Neural cell (in vitro differentiated cells): ENCODE data around the gene PKNOX2. TPM values are rescaled to one million over a fixed set of nuclear protein-coding genes. Genes with fewer than 3 reads are reported as not detected.

Experiments used
- H2AFZ ChIP-seq: fragments of 200-600, 300-800 bp; sonication (generic), shearing (Covaris generic); 2 replicates; pipeline ENCODE4 v1.6.0; 2014; ENCODE audit warnings: low read depth, mild to moderate bottlenecking, antibody characterized with exemption, low read length, moderate library complexity
- H3F3A ChIP-seq: fragments of 200-600 bp; shearing (Covaris generic); 2 replicates; pipeline ENCODE4 v1.6.1; 2016; ENCODE audit warnings: mild to moderate bottlenecking, moderate library complexity, mixed read lengths, antibody characterized with exemption, low read length; ENCODE audit not compliant: insufficient read depth, poor library complexity, severe bottlenecking
- H3K27ac ChIP-seq: fragments of 200-600, 300-800 bp; sonication (generic), shearing (Covaris generic); 2 replicates; pipeline ENCODE4 v1.5.1; 2014; ENCODE audit warnings: mild to moderate bottlenecking, low read length, moderate library complexity
- H3K27me3 ChIP-seq: fragments of 300-800, 200-600 bp; sonication (generic), shearing (Covaris generic); 2 replicates; pipeline ENCODE4 v1.6.0; 2014; ENCODE audit warnings: mild to moderate bottlenecking, low read depth, low read length, moderate library complexity; ENCODE audit not compliant: insufficient read depth
- H3K36me3 ChIP-seq: fragments of 300-800, 200-600 bp; sonication (generic), shearing (Covaris generic); 2 replicates; pipeline ENCODE4 v1.5.1; 2014; ENCODE audit warnings: mild to moderate bottlenecking, antibody characterized with exemption, low read length, moderate library complexity; ENCODE audit not compliant: insufficient read depth
- H3K4me2 ChIP-seq: fragments of 300-800, 200-600 bp; sonication (generic), shearing (Covaris generic); 2 replicates; pipeline ENCODE4 v1.6.0; 2014; ENCODE audit warnings: mild to moderate bottlenecking, low read length
- H3K4me3 ChIP-seq: fragments of 300-800, 200-600 bp; sonication (generic), shearing (Covaris generic); 2 replicates; pipeline ENCODE4 v1.5.1; 2014; ENCODE audit warnings: mild to moderate bottlenecking, low read length, moderate library complexity
- H3K79me2 ChIP-seq: fragments of 200-600 bp; shearing (Covaris generic); replicated peaks from 2 replicates; pipeline ENCODE4 v1.6.0; 2014; ENCODE audit warnings: mild to moderate bottlenecking, low read length, moderate library complexity; ENCODE audit not compliant: insufficient read depth
- H3K9ac ChIP-seq: fragments of 300-800, 200-600 bp; sonication (generic), shearing (Covaris generic); 2 replicates; pipeline ENCODE4 v1.6.1; 2016; ENCODE audit warnings: mild to moderate bottlenecking, low read length, mixed read lengths
- H3K9me2 ChIP-seq: fragments of 200-600 bp; shearing (Covaris generic); 2 replicates; pipeline ENCODE4 v1.6.1; 2016; ENCODE audit warnings: mild to moderate bottlenecking, low read length, mixed read lengths; ENCODE audit not compliant: insufficient read depth
- H3K9me3 ChIP-seq: fragments of 200-600, 300-800 bp; sonication (generic), shearing (Covaris generic); 2 replicates; pipeline ENCODE4 v1.6.1; 2016; ENCODE audit warnings: mild to moderate bottlenecking, mixed run types, low read length, moderate library complexity, mixed read lengths
- H4K20me1 ChIP-seq: fragments of 200-600 bp; shearing (Covaris generic); 2 replicates; pipeline ENCODE4 v1.6.1; 2016; ENCODE audit warnings: mild to moderate bottlenecking, mixed run types; ENCODE audit not compliant: insufficient read depth
- CTCF ChIP-seq: fragments of 450-650 bp; IDR thresholded peaks from 2 replicates; pipeline ENCODE4 v1.5.1; 2014; ENCODE audit warnings: antibody characterized with exemption, mild to moderate bottlenecking, moderate library complexity; ENCODE audit not compliant: poor library complexity, severe bottlenecking
- EP300 ChIP-seq: fragments of 450-650 bp; conservative IDR thresholded peaks from 2 replicates; pipeline ENCODE4 v1.6.1; 2014; ENCODE audit warnings: antibody characterized with exemption, mild to moderate bottlenecking, moderate library complexity; ENCODE audit not compliant: poor library complexity, severe bottlenecking
- EZH2 ChIP-seq: fragments of 200-600, 300-800 bp; shearing (Covaris generic), sonication (generic); IDR thresholded peaks from 2 replicates; pipeline ENCODE4 v1.6.1; 2014; ENCODE audit warnings: antibody characterized with exemption, low read length, borderline replicate concordance, mild to moderate bottlenecking; ENCODE audit not compliant: insufficient read depth, poor library complexity, severe bottlenecking
- MXI1 ChIP-seq: fragments of 450-650 bp; conservative IDR thresholded peaks from 2 replicates; pipeline ENCODE4 v1.6.1; 2014; ENCODE audit warnings: antibody characterized with exemption, mild to moderate bottlenecking; ENCODE audit not compliant: poor library complexity, severe bottlenecking
- POLR2AphosphoS5 ChIP-seq: IDR thresholded peaks from 2 replicates; pipeline ENCODE4 v1.6.1; 2012
- RAD21 ChIP-seq: fragments of 450-650 bp; conservative IDR thresholded peaks from 2 replicates; pipeline ENCODE4 v1.6.1; 2014; ENCODE audit warnings: antibody characterized with exemption, mild to moderate bottlenecking, moderate library complexity
- SMC3 ChIP-seq: fragments of 450-650 bp; conservative IDR thresholded peaks from 2 replicates; pipeline ENCODE4 v1.6.1; 2014; ENCODE audit warnings: antibody characterized with exemption, mild to moderate bottlenecking, moderate library complexity; ENCODE audit not compliant: poor library complexity
- TAF1 ChIP-seq: IDR thresholded peaks from 2 replicates; pipeline ENCODE4 v1.6.1; 2012; ENCODE audit warnings: low read depth
- polyA plus RNA-seq: library from polyadenylated mRNA; depleted of rRNA; stranded (reverse); fragments of >200 nt; gene quantifications from 2 replicates; pipeline ENCODE4 v1.2.3, GENCODE V29; 2014
- TF ChIP-seq, protein P1 (sequence below): IDR thresholded peaks from 2 replicates; pipeline ENCODE4 v1.6.1; 2012; ENCODE audit warnings: borderline replicate concordance

PKNOX2 gene
- polyA plus RNA-seq, 1 donor from 2014 or later: 0.99 TPM

- H3K27me3 ChIP-seq: no peaks in the 10 kb centered on the region
- peak overlapping the region; percentile 45 for H3K9ac ChIP-seq
- peak overlapping the region; percentile 44 for H3K27ac ChIP-seq
- H3F3A ChIP-seq: no peaks in the 10 kb centered on the region
- H4K20me1 ChIP-seq: no peaks in the 10 kb centered on the region
- peak overlapping the region; percentile 30 for H2AFZ ChIP-seq
- H3K4me3 ChIP-seq: peak overlapping the region; percentile 48
- no peaks in the 10 kb centered on the region for H3K79me2 ChIP-seq
- no peaks in the 10 kb centered on the region for H3K9me2 ChIP-seq
- H3K36me3 ChIP-seq: no peaks in the 10 kb centered on the region
- TF ChIP-seq EZH2 (no peak), RAD21 (no peak), CTCF (no peak), TAF1 (no peak)
- no peaks in the 10 kb centered on the region for H3K9me3 ChIP-seq
- peak overlapping the region; percentile 19 for H3K4me2 ChIP-seq
Observed at GRCh38 chr11:125262830-125263218, 98.3 kb downstream of the PKNOX2 start.

DNA sequence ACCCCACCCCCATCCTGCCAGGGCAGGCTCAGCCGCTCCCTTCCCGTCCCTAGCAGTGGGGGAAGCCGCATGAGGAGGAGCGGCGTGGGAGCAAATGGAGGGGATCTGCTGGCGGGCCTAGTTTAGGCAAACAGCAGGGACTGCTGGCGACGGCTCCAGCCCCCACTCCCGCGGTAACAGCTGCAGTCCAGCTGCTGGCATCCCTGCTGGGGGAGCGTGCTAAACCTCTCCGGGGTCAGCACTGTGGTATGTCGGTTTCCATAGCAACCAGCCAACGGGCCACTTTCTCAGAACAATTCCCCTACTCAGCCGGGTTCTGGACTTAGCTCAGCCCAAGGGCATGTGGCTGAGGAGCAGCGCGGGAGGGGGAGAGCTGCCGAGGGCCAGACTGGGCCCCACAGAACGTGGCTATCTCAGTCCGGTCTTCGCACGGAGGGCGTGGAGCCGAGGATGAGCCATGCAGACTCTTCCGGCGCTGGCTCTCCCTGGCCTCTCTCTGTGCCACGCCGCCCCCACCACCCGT, 98.8 kb downstream of the PKNOX2 start:
- Histone ChIP-seq H3K27ac (peak overlapping the region; percentile 44), H3K9ac (peak overlapping the region; percentile 45)

DNA sequence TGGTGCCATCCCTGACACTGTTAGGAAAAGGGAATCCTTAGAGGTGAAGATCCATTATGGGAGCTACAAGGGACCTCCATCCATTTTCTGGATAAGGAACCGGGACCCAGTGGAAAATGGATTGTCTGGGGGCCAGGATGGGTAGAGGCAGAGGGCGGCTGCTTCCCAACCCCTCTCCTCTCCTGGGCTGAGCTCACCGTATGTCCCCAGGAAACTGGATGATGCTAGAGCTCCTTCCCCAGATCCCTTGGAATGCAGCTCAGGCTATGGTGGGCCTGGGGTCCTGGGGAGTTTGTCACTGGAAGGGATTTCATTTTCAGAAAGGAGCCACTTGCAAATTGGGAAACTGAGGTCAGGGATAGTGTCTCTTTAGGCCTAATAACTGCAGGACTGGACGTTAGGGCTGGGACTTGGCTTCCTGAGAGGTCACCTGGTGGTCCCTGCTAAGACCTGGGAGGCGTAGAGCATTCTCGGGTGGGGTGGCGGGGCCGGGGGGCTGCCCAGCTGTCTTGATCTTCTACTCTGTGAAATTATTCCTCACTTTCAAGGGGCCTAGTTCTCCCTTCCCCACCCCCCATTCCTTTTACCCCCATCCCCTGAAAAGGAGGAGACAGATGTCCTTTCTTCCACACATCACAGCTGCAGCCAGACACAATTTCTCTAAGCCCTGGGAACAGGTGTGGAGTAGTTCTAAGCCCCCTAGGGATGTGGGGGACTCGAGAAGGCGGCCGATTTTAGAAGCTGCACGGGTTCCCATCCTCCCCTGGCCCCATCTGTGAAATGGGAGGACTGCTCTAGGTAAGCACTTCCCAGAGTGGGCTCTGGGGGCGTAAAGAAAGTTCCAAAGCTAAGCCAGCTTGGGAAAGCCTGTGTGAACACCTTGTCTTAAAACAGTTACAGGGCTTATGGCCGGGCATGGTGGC, 99.8 kb downstream of the PKNOX2 start:
- no peak overlapping the region for H2AFZ ChIP-seq
- TF ChIP-seq MXI1 (no peak), EP300 (no peak), SMC3 (no peak), RAD21 (no peak), POLR2AphosphoS5 (no peak), TAF1 (no peak), CTCF (no peak), EZH2 (no peak)
- TF ChIP-seq, protein P1, sequence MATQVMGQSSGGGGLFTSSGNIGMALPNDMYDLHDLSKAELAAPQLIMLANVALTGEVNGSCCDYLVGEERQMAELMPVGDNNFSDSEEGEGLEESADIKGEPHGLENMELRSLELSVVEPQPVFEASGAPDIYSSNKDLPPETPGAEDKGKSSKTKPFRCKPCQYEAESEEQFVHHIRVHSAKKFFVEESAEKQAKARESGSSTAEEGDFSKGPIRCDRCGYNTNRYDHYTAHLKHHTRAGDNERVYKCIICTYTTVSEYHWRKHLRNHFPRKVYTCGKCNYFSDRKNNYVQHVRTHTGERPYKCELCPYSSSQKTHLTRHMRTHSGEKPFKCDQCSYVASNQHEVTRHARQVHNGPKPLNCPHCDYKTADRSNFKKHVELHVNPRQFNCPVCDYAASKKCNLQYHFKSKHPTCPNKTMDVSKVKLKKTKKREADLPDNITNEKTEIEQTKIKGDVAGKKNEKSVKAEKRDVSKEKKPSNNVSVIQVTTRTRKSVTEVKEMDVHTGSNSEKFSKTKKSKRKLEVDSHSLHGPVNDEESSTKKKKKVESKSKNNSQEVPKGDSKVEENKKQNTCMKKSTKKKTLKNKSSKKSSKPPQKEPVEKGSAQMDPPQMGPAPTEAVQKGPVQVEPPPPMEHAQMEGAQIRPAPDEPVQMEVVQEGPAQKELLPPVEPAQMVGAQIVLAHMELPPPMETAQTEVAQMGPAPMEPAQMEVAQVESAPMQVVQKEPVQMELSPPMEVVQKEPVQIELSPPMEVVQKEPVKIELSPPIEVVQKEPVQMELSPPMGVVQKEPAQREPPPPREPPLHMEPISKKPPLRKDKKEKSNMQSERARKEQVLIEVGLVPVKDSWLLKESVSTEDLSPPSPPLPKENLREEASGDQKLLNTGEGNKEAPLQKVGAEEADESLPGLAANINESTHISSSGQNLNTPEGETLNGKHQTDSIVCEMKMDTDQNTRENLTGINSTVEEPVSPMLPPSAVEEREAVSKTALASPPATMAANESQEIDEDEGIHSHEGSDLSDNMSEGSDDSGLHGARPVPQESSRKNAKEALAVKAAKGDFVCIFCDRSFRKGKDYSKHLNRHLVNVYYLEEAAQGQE: no peak

More for the DNA sequence above, 98.8 kb downstream of the PKNOX2 start:
- H3F3A ChIP-seq: no peaks in the 10 kb centered on the region
- no peaks in the 10 kb centered on the region for H4K20me1 ChIP-seq
- no peaks in the 10 kb centered on the region for H3K27me3 ChIP-seq
- H3K9me3 ChIP-seq: no peaks in the 10 kb centered on the region
- H3K79me2 ChIP-seq: no peaks in the 10 kb centered on the region
- H3K9me2 ChIP-seq: no peaks in the 10 kb centered on the region
- H3K4me3 ChIP-seq: peak overlapping the region; percentile 48
- peak overlapping the region; percentile 30 for H2AFZ ChIP-seq
- H3K36me3 ChIP-seq: no peaks in the 10 kb centered on the region
- TF ChIP-seq TAF1 (no peak), EP300 (peak; percentile 51)
- peak overlapping the region; percentile 19 for H3K4me2 ChIP-seq

More for the DNA sequence above, 99.8 kb downstream of the PKNOX2 start:
- Histone ChIP-seq H3F3A (no peaks in the 10 kb centered on the region), H3K9me2 (no peaks in the 10 kb centered on the region), H3K4me2 (no peak overlapping the region), H3K79me2 (no peaks in the 10 kb centered on the region), H3K9me3 (no peaks in the 10 kb centered on the region), H3K27me3 (no peaks in the 10 kb centered on the region), H3K9ac (no peak overlapping the region), H3K4me3 (no peak overlapping the region), H3K27ac (peak overlapping the region; percentile 44), H4K20me1 (no peaks in the 10 kb centered on the region), H3K36me3 (no peaks in the 10 kb centered on the region)
